GM21528 (cell line): Measurements from ENCODE around the gene DDX10.

Experiments used
- ATAC-seq: cut with Tn5 transposase; IDR thresholded peaks from one replicate; pipeline ENCODE4 v1.9.1; 2021; ENCODE audit warnings: mild to moderate bottlenecking, moderate library complexity; ENCODE audit not compliant: unreplicated experiment, low FRiP score

DDX10 gene

DNA sequence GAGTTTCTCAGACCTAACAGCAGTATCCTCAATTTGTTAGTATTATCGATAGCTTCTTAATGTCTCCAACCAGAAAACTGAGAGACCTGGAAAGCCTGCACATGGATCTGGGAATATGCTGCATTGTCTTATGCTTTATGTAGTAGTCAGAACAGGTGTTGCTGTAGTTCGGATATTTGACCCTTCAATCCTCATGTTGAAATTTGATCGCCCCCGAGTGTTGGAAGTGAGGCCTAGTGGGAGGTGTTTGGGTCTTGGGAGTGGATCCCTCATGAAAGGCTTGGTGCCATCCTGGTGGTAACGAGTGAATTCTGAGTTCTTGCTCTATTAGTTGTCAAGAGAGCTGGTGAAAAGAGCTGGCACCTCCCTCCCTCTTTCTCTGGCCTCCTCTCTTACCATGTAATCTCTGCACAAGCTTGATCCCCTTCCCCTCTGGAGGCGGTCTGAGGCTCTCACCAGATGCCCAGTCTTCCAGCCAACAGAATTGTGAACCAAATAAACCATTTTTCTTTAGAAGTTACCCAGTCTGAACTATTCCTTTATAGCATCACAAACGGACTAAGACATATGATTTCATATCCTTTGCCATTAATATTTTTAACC, 227.1 kb downstream of the DDX10 start:
- no peak for ATAC-seq

GRCh38 chr11:108895579-108896480, 231.0 kb downstream of the DDX10 start:
- ATAC-seq, result peak; percentile 87

DNA sequence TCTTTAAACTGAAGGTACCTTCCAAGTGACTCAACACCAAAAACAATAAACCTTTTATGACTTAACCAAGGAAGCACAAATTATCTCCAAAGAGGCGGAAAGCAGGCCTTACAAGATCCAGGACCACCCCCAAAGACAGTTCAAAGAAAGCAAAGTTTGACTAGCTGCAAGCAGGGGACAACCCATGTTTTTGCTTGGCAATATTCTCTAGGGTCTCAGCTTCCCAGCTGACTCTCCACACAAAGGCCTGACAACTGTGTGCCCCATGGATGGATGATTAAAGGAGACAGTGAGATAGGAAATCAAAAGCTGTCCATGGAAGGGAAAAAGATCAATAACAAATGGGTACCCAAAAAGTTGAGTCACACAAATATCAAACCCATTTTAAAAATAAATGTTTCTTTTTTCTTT, 232.2 kb downstream of the DDX10 start:
- ATAC-seq, result no peak

GRCh38 chr11:108897916-108898315, 233.0 kb downstream of the DDX10 start:
- no peak for ATAC-seq

- ATAC-seq, result no peak
These were observed 236.5 kb downstream of the DDX10 start for GRCh38 chr11:108901359-108901758.

DNA sequence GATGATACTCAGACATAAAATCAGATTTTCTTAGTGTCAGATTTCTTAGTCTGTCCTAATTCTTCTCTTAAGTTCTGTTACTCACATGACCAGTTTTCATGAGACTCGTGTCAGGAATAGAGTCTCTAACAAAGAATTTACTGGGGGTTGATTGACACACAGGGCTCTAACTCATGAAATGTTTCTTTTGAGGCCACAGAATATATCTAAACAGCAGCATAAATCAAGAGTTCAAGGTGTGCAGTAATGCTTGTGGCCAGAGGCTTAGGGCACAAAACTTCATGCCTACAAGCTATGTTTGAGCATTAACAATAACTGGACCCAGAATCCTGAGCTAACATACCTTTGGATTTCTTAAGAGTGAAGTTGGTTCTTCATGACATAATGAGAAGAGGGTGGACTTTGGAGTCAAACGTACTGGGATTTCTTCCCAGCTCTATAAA, 237.2 kb downstream of the DDX10 start:
- no peak for ATAC-seq

- ATAC-seq, result no peak
These were observed 239.6 kb downstream of the DDX10 start for GRCh38 chr11:108904480-108904879.

- ATAC-seq, result no peak
These were observed 241.5 kb downstream of the DDX10 start for GRCh38 chr11:108906329-108906728.

DNA sequence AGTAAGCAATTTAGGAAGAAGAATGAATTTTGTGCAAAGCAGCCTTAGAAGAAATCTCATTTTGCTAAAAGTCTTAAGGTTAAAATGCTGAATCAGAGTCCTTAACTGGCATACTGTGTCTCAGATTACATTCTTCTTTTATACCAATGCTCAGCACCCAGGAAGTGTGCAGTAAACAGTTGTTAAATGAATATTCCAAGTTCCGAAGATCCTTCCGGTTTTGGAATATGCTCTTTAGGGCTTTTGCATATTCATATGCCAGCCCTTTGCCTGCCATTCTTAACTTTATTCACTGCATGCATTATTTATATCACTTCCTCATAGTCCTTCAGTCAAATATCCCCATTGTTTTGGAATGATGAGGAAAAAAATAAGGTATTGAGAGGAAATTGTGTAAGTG, 242.0 kb downstream of the DDX10 start:
- ATAC-seq, result no peak

DNA sequence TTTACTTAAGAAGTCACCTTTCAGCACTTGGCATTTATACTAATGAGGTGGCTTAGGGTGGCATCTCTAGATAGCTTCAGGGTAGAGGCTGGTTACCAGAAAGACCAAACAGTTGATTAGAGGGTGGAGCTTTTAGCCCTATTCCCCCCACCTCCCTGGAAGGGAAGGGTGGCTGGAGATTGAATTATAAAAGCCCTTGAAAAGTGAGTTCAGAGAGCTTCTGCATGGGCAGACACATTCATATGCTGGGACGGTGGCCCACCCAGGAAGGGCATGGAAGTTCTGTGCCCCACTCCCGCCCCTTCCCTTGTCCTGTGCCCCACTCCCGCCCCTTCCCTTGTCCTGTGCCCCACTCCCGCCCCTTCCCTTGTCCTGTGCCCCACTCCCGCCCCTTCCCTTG, 244.2 kb downstream of the DDX10 start:
- ATAC-seq, result no peak

DNA sequence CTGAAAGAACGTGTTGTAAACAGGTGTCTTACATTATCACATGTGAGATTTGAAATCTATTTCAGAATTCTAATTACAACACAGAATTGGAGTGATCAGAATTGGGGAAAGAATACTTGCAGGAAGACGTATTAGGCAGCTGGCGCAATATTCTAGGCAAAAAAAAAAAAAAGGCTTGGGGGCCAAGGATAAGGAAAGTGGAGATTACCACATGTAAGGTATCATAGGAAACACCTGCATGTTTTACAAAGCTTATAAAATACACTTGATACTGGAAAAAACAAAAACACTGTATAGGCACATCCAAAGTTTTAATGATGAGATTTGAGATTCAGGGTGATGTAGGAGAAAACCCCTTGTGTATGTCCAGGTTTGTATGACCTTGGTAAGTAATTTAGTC, 245.1 kb downstream of the DDX10 start:
- ATAC-seq, result no peak

- no peak for ATAC-seq
These were observed 247.7 kb downstream of the DDX10 start for GRCh38 chr11:108912581-108912980.

GRCh38 chr11:108913204-108913603, 248.3 kb downstream of the DDX10 start:
- no peak for ATAC-seq

GRCh38 chr11:108914211-108914610, 249.3 kb downstream of the DDX10 start:
- no peak for ATAC-seq

DNA sequence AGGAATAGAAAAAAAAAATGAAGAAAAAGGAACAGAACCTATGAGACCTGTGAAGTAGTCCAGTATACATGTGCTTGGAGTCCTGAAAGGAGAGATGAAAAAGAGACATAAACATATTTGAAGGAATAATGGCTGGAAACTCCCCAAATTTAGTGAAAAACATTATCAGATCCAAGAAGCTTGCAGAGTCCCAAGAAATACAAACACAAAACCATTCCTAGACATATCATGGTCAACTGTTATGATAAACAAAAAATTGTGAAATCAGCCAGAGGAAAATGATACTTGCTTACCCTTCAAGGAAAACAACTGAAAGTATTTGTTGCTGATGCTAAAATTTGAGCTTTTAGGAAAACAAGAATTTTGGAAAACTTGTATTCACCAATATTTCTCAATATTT, 250.1 kb downstream of the DDX10 start:
- ATAC-seq, result no peak

GRCh38 chr11:108915666-108916065, 250.8 kb downstream of the DDX10 start:
- ATAC-seq, result no peak

DNA sequence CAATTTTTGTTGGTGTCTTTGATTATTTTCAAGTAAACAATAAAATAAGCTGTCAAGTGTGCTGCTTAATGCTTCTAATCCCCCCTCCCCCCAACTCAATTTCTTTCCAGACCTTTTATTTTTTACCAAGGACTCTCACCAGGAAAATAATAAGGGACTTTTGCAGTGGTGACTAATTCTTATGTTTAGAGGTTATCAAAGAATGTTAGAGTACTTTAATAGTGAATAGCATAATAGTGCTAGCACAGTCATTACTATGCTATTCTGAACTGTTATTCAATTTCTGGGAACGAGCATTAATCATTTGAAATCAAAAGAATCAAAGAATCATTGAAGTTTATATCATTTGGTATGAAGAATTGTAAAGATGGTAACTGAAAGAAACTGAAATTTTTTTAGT, 251.4 kb downstream of the DDX10 start:
- no peak for ATAC-seq

DNA sequence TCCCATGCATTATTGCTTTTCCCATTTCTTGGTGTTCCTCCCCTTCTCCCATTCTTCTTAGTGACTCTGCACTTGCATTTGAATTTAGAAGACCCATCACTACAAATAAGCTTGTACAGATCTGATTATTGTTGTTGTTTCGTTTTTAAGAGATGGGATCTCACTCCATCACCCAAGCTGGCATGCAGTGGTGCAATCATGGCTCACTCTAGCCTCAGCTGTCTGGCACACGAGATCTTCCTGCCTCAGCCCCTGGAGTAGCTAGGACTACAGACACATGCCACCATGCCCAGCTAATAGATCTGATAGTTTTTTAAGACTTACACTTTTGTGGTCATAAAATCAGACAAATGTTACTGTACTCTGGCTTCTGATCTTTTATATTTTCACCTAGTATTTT, 252.1 kb downstream of the DDX10 start:
- no peak for ATAC-seq

DNA sequence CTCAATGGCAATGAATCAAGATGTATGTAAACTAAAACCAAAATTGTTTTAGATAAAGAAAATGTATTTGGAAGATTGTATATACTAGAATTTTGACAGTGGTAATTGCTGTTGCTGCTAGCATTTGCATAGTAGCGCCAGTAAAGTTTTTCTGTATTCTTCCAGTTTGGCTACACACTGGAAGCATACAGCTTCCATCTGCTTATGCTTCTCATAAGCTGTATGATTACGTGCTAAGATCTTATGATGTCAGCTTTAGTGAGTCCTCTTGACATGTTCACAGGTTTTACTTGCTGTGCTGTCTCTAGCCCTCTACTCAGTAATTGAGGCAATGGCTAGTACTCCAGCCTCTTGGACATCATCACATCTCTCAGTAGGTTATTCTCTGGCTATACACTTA, 256.3 kb downstream of the DDX10 start:
- no peak for ATAC-seq

DNA sequence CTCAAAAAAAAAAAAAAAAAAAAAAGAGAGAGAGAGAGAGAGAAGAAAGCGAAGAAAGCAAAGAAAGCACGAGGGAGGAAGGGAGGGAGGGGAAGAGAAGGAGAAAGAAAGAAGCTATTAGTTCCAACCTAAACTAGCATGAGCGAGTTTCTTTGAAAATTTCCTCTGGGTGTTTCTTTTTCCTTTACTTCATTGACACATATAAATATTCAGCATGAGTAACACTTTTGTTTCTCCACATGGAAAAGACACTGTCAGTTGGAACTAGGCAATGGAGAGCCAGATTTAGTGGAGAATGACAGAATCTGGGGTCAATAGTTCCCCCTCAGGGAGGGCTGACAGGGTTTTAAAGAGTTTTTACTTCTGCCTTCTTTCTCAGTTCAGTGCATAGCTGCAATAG, 257.4 kb downstream of the DDX10 start:
- no peak for ATAC-seq

DNA sequence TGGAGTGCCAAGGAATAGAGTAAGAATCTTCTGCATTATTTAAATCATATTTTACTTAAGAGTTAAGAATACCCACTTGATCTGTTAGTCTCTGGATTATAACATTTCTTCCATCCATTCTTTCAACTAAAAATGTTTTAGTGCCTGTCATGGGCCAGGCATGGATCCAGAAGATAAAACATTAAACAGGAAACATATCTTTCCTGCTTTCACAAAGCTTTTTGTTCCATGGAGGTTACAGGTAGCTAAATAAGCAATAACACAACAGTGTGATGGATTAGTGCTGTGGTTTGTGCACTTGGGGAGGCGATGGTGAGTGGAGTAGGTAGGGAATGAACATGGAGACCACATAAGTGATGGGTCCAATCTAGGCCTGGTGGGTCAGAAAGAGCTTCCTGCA, 258.5 kb downstream of the DDX10 start:
- ATAC-seq, result no peak
